ENCODE data around the gene CACNB4. TPM values are rescaled to one million over a fixed set of nuclear protein-coding genes. Genes with fewer than 3 reads are reported as not detected.

CACNB4 gene
- total RNA-seq, 1 experiment from 2014 or later: not detected

GRCh38 chr2:152054593-152054992 is 44.3 kb downstream of the CACNB4 start:
- Histone ChIP-seq H3K9me2 (replicated peaks; ENCODE audit: low read length) (no peaks in the 10 kb centered on the region), H4K20me1 (ENCODE audit: low read length) (no peaks in the 10 kb centered on the region), H3K4me3 (ENCODE audit: low read length) (no peak overlapping the region), H2AFZ (ENCODE audit: low read length) (no peak overlapping the region), H3K4me1 (ENCODE audit: insufficient read depth, low read length) (peaks cover 7% of the 10 kb centered on the region), H3K27ac (ENCODE audit: low read length) (no peak overlapping the region), H3K9me3 (ENCODE audit: low read length) (no peaks in the 10 kb centered on the region), H3K9ac (ENCODE audit: low read length) (no peak overlapping the region), H3K4me2 (ENCODE audit: low read length) (no peak overlapping the region), H3K27me3 (ENCODE audit: low read length) (peaks cover 12% of the 10 kb centered on the region; the same call in 1 of the 2 replicates), H3K79me2 (ENCODE audit: low read length) (no peaks in the 10 kb centered on the region), H3K36me3 (ENCODE audit: low read depth, low read length) (no peaks in the 10 kb centered on the region), H3F3A (ENCODE audit: low read length, unreplicated experiment) (no peaks in the 10 kb centered on the region)
- no TSS peak for BruUV-seq (replicated peaks)
- intact Hi-C loops (cut with micrococcal nuclease): no loop called here
- peak; percentile 75 for DNase-seq
- POLR2A ChIA-PET (ENCODE audit: unreplicated experiment): interaction anchor here (0.6 kb wide), 1 partner anchor 592 kb away, joined by 5 read pairs; no protein-coding TSS in a partner anchor
- CTCF ChIA-PET: no interaction called here
- no peak for TF ChIP-seq EZH2phosphoT487 (IDR thresholded peaks at IDR 0.05; ENCODE audit: borderline replicate concordance, low read length)
- TF ChIP-seq, protein P1, sequence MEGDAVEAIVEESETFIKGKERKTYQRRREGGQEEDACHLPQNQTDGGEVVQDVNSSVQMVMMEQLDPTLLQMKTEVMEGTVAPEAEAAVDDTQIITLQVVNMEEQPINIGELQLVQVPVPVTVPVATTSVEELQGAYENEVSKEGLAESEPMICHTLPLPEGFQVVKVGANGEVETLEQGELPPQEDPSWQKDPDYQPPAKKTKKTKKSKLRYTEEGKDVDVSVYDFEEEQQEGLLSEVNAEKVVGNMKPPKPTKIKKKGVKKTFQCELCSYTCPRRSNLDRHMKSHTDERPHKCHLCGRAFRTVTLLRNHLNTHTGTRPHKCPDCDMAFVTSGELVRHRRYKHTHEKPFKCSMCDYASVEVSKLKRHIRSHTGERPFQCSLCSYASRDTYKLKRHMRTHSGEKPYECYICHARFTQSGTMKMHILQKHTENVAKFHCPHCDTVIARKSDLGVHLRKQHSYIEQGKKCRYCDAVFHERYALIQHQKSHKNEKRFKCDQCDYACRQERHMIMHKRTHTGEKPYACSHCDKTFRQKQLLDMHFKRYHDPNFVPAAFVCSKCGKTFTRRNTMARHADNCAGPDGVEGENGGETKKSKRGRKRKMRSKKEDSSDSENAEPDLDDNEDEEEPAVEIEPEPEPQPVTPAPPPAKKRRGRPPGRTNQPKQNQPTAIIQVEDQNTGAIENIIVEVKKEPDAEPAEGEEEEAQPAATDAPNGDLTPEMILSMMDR (conservative IDR thresholded peaks at IDR 0.05; ENCODE audit: low read depth, low read length): peak; percentile 21; the same call in 1 of the 2 replicates
- TF ChIP-seq EZH2 (IDR thresholded peaks at IDR 0.05; ENCODE audit: low read length, unreplicated experiment): no peak
- peak; percentile 71 for ATAC-seq

GRCh38 chr2:152051436-152051835 is 47.4 kb downstream of the CACNB4 start:
- POLR2A ChIA-PET (ENCODE audit: unreplicated experiment): no interaction called here
- no peaks in the 10 kb centered on the region for H3F3A ChIP-seq (ENCODE audit: low read length, unreplicated experiment)
- ATAC-seq (no peak), DNase-seq (no peak)
- H2AFZ ChIP-seq (ENCODE audit: low read length): no peak overlapping the region
- no peak overlapping the region for H3K4me2 ChIP-seq (ENCODE audit: low read length)
- H4K20me1 ChIP-seq (ENCODE audit: low read length): no peaks in the 10 kb centered on the region
- no peaks in the 10 kb centered on the region for H3K9me2 ChIP-seq (replicated peaks; ENCODE audit: low read length)
- peaks cover 7% of the 10 kb centered on the region for H3K4me1 ChIP-seq (ENCODE audit: insufficient read depth, low read length)
- H3K79me2 ChIP-seq (ENCODE audit: low read length): no peaks in the 10 kb centered on the region
- no peak overlapping the region for H3K4me3 ChIP-seq (ENCODE audit: low read length)
- H3K27me3 ChIP-seq (ENCODE audit: low read length): peaks cover 18% of the 10 kb centered on the region; the same call in 1 of the 2 replicates
- BruUV-seq (replicated peaks): no TSS peak
- no peak overlapping the region for H3K27ac ChIP-seq (ENCODE audit: low read length)
- H3K9me3 ChIP-seq (ENCODE audit: low read length): no peaks in the 10 kb centered on the region
- CTCF ChIA-PET: no interaction called here
- H3K9ac ChIP-seq (ENCODE audit: low read length): no peak overlapping the region
- H3K36me3 ChIP-seq (ENCODE audit: low read depth, low read length): no peaks in the 10 kb centered on the region
- TF ChIP-seq EZH2phosphoT487 (IDR thresholded peaks at IDR 0.05; ENCODE audit: borderline replicate concordance, low read length) (no peak), EZH2 (IDR thresholded peaks at IDR 0.05; ENCODE audit: low read length, unreplicated experiment) (no peak)
- TF ChIP-seq, protein P1 (conservative IDR thresholded peaks at IDR 0.05; ENCODE audit: low read depth, low read length): no peak
- intact Hi-C loops (cut with micrococcal nuclease): no loop called here

- ChIA-PET POLR2A (ENCODE audit: unreplicated experiment) (no interaction called here), CTCF (no interaction called here)
- no peak overlapping the region for H3K27ac ChIP-seq (ENCODE audit: low read length)
- H3F3A ChIP-seq (ENCODE audit: low read length, unreplicated experiment): no peaks in the 10 kb centered on the region
- no TSS peak for BruUV-seq (replicated peaks)
- DNase-seq: no peak
- H3K9me3 ChIP-seq (ENCODE audit: low read length): no peaks in the 10 kb centered on the region
- peaks cover 21% of the 10 kb centered on the region; the same call in 1 of the 2 replicates for H3K27me3 ChIP-seq (ENCODE audit: low read length)
- H3K4me1 ChIP-seq (ENCODE audit: insufficient read depth, low read length): peaks cover 7% of the 10 kb centered on the region
- no peak overlapping the region for H3K9ac ChIP-seq (ENCODE audit: low read length)
- no peaks in the 10 kb centered on the region for H3K36me3 ChIP-seq (ENCODE audit: low read depth, low read length)
- intact Hi-C loops (cut with micrococcal nuclease): no loop called here
- no peak for ATAC-seq
- no peak overlapping the region for H3K4me3 ChIP-seq (ENCODE audit: low read length)
- H3K4me2 ChIP-seq (ENCODE audit: low read length): no peak overlapping the region
- no peaks in the 10 kb centered on the region for H4K20me1 ChIP-seq (ENCODE audit: low read length)
- no peak overlapping the region for H2AFZ ChIP-seq (ENCODE audit: low read length)
- no peaks in the 10 kb centered on the region for H3K9me2 ChIP-seq (replicated peaks; ENCODE audit: low read length)
- H3K79me2 ChIP-seq (ENCODE audit: low read length): no peaks in the 10 kb centered on the region
- TF ChIP-seq EZH2 (IDR thresholded peaks at IDR 0.05; ENCODE audit: low read length, unreplicated experiment): no peak
- TF ChIP-seq EZH2phosphoT487 (IDR thresholded peaks at IDR 0.05; ENCODE audit: borderline replicate concordance, low read length): no peak
- TF ChIP-seq, protein P1 (conservative IDR thresholded peaks at IDR 0.05; ENCODE audit: low read depth, low read length): no peak
These were observed 47.9 kb downstream of the CACNB4 start for GRCh38 chr2:152050915-152051314.

Measured in PC-3 (cell line).